HEK293 (cell line): Measurements from ENCODE around the gene SLC22A16.

ENCODE experiments used
- CTCF ChIA-PET: fragments of 350-600 bp; formaldehyde crosslinking; extraction: SDS; loops from one replicate; lab custom pipeline; 2021; ENCODE audit warnings: antibody characterized with exemption; lab: Yijun Ruan, JAX
- POLR2A ChIA-PET: fragments of 300-600 bp; formaldehyde crosslinking; extraction: SDS; loops from one replicate; lab custom pipeline; 2020; ENCODE audit warnings: antibody characterized with exemption, inconsistent platforms; lab: Yijun Ruan, JAX
- H3K27ac ChIP-seq: fragments of 200-500 bp; sonication (Bioruptor generic); 2 replicates; pipeline ENCODE4 v1.5.1; 2014; ENCODE audit warnings: low read depth, low read length, control low read depth, inconsistent platforms; ENCODE audit errors: extremely low read depth
- H3K36me3 ChIP-seq, 2 experiments: fragments of 200-500 bp in 1 of 2; sonication (Bioruptor generic) in 1 of 2; 1 replicate in 1 of 2; 2 replicates in 1 of 2; pipeline ENCODE4 v1.5.1; 2014 to 2017; ENCODE audit warnings: inconsistent platforms in 2 of 2, low read length in 2 of 2; ENCODE audit not compliant: control insufficient read depth in 2 of 2, insufficient read depth in 1 of 2
- H3K4me1 ChIP-seq: fragments of 200-500 bp; sonication (Bioruptor generic); 2 replicates; pipeline ENCODE4 v1.5.1; 2014; ENCODE audit warnings: mild to moderate bottlenecking, low read length, inconsistent platforms; ENCODE audit not compliant: control insufficient read depth, insufficient read depth
- H3K4me3 ChIP-seq: 2 replicates; pipeline ENCODE4 v1.5.1; 2011; ENCODE audit warnings: low read depth, mild to moderate bottlenecking, control low read depth, low read length, moderate library complexity
- H3K9me3 ChIP-seq: fragments of 200-500 bp; sonication (Bioruptor generic); 2 replicates; pipeline ENCODE4 v1.5.1; 2014; ENCODE audit warnings: low read depth, low read length, inconsistent platforms; ENCODE audit not compliant: control insufficient read depth, insufficient read depth
- EGR2 ChIP-seq: fragments of 450-650 bp; formaldehyde crosslinking; IDR thresholded peaks from 2 replicates; pipeline ENCODE4 v1.5.1; 2016; ENCODE audit warnings: low read depth, missing biosample characterization, missing genetic modification characterization
- HOXC10 ChIP-seq: sonication (generic); formaldehyde crosslinking; IDR thresholded peaks from 2 replicates; pipeline ENCODE4 v1.8.1; 2023; ENCODE audit warnings: mild to moderate bottlenecking, missing genetic modification reagents
- KLF9 ChIP-seq: fragments of 450-650 bp; formaldehyde crosslinking; IDR thresholded peaks from 2 replicates; pipeline ENCODE4 v1.5.1; 2016; ENCODE audit warnings: missing biosample characterization, missing genetic modification characterization, low read depth
- OVOL3 ChIP-seq: fragments of 450-650 bp; formaldehyde crosslinking; IDR thresholded peaks from 2 replicates; pipeline ENCODE4 v1.5.1; 2016; ENCODE audit warnings: missing biosample characterization, missing genetic modification characterization
- SCRT1 ChIP-seq: fragments of 450-650 bp; formaldehyde crosslinking; IDR thresholded peaks from 2 replicates; pipeline ENCODE4 v1.5.1; 2016; ENCODE audit warnings: missing biosample characterization, missing genetic modification characterization, borderline replicate concordance
- SP3 ChIP-seq: fragments of 450-650 bp; formaldehyde crosslinking; IDR thresholded peaks from 2 replicates; pipeline ENCODE4 v1.5.1; 2016; ENCODE audit warnings: missing biosample characterization, missing genetic modification characterization
- ZBTB20 ChIP-seq: fragments of 450-650 bp; formaldehyde crosslinking; IDR thresholded peaks from 2 replicates; pipeline ENCODE4 v1.5.1; 2016; ENCODE audit warnings: missing biosample characterization, missing genetic modification characterization
- ZNF335 ChIP-seq: fragments of 450-650 bp; formaldehyde crosslinking; conservative IDR thresholded peaks from 2 replicates; pipeline ENCODE4 v1.5.1; 2016; ENCODE audit warnings: missing biosample characterization, missing genetic modification characterization
- ZNF391 ChIP-seq: fragments of 450-650 bp; formaldehyde crosslinking; IDR thresholded peaks from 2 replicates; pipeline ENCODE4 v1.5.1; 2016; ENCODE audit warnings: low read depth, missing biosample characterization, missing genetic modification characterization, borderline replicate concordance
- ZNF530 ChIP-seq: fragments of 450-650 bp; formaldehyde crosslinking; IDR thresholded peaks from 2 replicates; pipeline ENCODE4 v1.5.1; 2016; ENCODE audit warnings: low read depth, missing biosample characterization, missing genetic modification characterization
- ZNF600 ChIP-seq: fragments of 450-650 bp; formaldehyde crosslinking; IDR thresholded peaks from 2 replicates; pipeline ENCODE4 v1.5.1; 2016; ENCODE audit warnings: missing biosample characterization, missing genetic modification characterization
- ZNF610 ChIP-seq: fragments of 450-650 bp; formaldehyde crosslinking; IDR thresholded peaks from 2 replicates; pipeline ENCODE4 v1.5.1; 2016; ENCODE audit warnings: missing biosample characterization, missing genetic modification characterization, borderline replicate concordance
- ZNF792 ChIP-seq: fragments of 450-650 bp; formaldehyde crosslinking; IDR thresholded peaks from 2 replicates; pipeline ENCODE4 v1.5.1; 2016; ENCODE audit warnings: missing biosample characterization, missing genetic modification characterization
- ZSCAN23 ChIP-seq: fragments of 450-650 bp; formaldehyde crosslinking; IDR thresholded peaks from 2 replicates; pipeline ENCODE4 v1.5.1; 2016; ENCODE audit warnings: missing biosample characterization, missing genetic modification characterization
- TF ChIP-seq, protein P1 (sequence below): fragments of 450-650 bp; formaldehyde crosslinking; IDR thresholded peaks from 2 replicates; pipeline ENCODE4 v1.5.1; 2016; ENCODE audit warnings: missing biosample characterization, missing genetic modification characterization
- TF ChIP-seq, protein P2 (sequence below): fragments of 450-650 bp; formaldehyde crosslinking; optimal IDR thresholded peaks from 2 replicates; pipeline ENCODE3; 2016; ENCODE audit warnings: missing biosample characterization, mild to moderate bottlenecking, missing genetic modification characterization
- TF ChIP-seq, protein P3 (sequence below): fragments of 450-650 bp; formaldehyde crosslinking; conservative IDR thresholded peaks from 2 replicates; pipeline ENCODE4 v1.5.1; 2016; ENCODE audit warnings: low read depth, missing biosample characterization, missing genetic modification characterization
- TF ChIP-seq, protein P4 (sequence below): fragments of 450-650 bp; formaldehyde crosslinking; IDR thresholded peaks from 2 replicates; pipeline ENCODE4 v1.5.1; 2016; ENCODE audit warnings: missing biosample characterization, missing genetic modification characterization
- TF ChIP-seq, protein P5 (sequence below): fragments of 450-650 bp; formaldehyde crosslinking; IDR thresholded peaks from 2 replicates; pipeline ENCODE4 v1.5.1; 2016; ENCODE audit warnings: missing biosample characterization, missing genetic modification characterization
- TF ChIP-seq, protein P6 (sequence below): fragments of 450-650 bp; formaldehyde crosslinking; IDR thresholded peaks from 2 replicates; pipeline ENCODE4 v1.5.1; 2016; ENCODE audit warnings: missing biosample characterization, missing genetic modification characterization
- TF ChIP-seq, protein P7 (sequence below): fragments of 450-650 bp; formaldehyde crosslinking; IDR thresholded peaks from 2 replicates; pipeline ENCODE4 v1.5.1; 2016; ENCODE audit warnings: missing biosample characterization, missing genetic modification characterization

Gene SLC22A16

DNA sequence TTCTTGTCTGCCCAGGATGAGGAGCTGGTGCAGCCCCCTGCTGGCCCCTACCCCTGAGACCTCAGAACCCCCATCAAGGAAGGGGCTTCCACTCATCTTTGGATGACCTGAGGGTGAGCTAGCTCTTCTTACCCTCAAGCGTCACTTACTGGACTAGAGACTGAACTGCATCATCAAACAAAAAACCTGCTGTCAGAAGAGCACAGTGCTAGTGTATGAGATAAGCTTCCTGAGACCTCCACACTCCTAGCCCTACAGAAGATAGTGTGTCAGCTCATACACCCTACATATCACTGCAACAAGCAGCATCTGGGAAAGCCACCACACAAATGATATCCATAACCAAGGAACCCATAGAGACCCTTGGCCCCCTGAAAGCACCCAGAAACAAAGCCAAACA lies 15.0 kb downstream of the SLC22A16 start (continued):
- TF ChIP-seq ZBTB20 (tag by site-specific recombination), result no peak
- TF ChIP-seq HOXC10, result no peak
- TF ChIP-seq EGR2 (tag by site-specific recombination), result no peak

DNA sequence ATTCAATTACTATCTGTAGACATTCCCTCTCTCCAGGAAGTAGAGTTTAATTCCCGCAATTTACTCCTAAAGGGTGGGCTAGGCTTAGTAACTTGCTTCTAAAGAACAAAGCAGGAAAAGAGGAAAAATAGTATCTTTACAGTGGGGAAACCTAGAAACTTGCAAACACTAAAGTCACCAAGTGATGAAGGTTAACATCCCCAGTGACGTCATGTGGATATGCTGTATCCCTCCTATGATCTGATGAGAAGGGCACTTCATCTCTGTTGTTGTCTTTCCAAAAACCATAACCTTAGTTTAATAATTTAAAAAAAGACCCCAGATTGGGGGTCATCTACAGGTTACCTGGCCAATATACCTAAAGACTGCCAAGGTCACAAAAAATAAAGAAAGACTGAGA lies 17.3 kb downstream of the SLC22A16 start:
- ChIA-PET POLR2A (no interaction called here), CTCF (no interaction called here)
- H3K4me3 ChIP-seq, result no peak overlapping the region
- H3K4me1 ChIP-seq, result no peaks in the 10 kb centered on the region
- H3K9me3 ChIP-seq, result no peaks in the 10 kb centered on the region
- no peaks in the 10 kb centered on the region for H3K36me3 ChIP-seq
- no peak overlapping the region for H3K27ac ChIP-seq
- TF ChIP-seq, protein P1, sequence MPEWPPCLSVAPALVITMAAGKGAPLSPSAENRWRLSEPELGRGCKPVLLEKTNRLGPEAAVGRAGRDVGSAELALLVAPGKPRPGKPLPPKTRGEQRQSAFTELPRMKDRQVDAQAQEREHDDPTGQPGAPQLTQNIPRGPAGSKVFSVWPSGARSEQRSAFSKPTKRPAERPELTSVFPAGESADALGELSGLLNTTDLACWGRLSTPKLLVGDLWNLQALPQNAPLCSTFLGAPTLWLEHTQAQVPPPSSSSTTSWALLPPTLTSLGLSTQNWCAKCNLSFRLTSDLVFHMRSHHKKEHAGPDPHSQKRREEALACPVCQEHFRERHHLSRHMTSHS, result no peak
- no peak for TF ChIP-seq ZNF600 (tag by site-specific recombination)
- TF ChIP-seq ZNF335 (tag by site-specific recombination), result no peak
- no peak for TF ChIP-seq ZNF792 (tag by site-specific recombination)
- TF ChIP-seq SP3 (tag by site-specific recombination), result no peak
- TF ChIP-seq ZNF391 (tag by site-specific recombination), result no peak
- no peak for TF ChIP-seq ZNF530 (tag by site-specific recombination)
- no peak for TF ChIP-seq KLF9
- TF ChIP-seq, protein P2, sequence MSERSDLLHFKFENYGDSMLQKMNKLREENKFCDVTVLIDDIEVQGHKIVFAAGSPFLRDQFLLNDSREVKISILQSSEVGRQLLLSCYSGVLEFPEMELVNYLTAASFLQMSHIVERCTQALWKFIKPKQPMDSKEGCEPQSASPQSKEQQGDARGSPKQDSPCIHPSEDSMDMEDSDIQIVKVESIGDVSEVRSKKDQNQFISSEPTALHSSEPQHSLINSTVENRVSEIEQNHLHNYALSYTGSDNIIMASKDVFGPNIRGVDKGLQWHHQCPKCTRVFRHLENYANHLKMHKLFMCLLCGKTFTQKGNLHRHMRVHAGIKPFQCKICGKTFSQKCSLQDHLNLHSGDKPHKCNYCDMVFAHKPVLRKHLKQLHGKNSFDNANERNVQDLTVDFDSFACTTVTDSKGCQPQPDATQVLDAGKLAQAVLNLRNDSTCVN (tag by site-specific recombination), result no peak
- TF ChIP-seq, protein P3, sequence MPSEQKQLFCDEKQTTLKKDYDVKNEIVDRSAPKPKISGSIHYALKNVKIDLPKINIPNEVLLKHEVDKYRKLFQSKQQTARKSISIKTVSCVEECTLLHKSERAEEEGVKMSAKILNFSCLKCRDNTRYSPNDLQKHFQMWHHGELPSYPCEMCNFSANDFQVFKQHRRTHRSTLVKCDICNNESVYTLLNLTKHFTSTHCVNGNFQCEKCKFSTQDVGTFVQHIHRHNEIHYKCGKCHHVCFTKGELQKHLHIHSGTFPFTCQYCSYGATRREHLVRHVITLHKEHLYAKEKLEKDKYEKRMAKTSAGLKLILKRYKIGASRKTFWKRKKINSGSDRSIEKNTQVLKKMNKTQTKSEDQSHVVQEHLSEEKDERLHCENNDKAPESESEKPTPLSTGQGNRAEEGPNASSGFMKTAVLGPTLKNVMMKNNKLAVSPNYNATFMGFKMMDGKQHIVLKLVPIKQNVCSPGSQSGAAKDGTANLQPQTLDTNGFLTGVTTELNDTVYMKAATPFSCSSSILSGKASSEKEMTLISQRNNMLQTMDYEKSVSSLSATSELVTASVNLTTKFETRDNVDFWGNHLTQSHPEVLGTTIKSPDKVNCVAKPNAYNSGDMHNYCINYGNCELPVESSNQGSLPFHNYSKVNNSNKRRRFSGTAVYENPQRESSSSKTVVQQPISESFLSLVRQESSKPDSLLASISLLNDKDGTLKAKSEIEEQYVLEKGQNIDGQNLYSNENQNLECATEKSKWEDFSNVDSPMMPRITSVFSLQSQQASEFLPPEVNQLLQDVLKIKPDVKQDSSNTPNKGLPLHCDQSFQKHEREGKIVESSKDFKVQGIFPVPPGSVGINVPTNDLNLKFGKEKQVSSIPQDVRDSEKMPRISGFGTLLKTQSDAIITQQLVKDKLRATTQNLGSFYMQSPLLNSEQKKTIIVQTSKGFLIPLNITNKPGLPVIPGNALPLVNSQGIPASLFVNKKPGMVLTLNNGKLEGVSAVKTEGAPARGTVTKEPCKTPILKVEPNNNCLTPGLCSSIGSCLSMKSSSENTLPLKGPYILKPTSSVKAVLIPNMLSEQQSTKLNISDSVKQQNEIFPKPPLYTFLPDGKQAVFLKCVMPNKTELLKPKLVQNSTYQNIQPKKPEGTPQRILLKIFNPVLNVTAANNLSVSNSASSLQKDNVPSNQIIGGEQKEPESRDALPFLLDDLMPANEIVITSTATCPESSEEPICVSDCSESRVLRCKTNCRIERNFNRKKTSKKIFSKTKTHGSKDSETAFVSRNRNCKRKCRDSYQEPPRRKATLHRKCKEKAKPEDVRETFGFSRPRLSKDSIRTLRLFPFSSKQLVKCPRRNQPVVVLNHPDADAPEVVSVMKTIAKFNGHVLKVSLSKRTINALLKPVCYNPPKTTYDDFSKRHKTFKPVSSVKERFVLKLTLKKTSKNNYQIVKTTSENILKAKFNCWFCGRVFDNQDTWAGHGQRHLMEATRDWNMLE (tag by site-specific recombination), result no peak
- no peak for TF ChIP-seq ZSCAN23
- no peak for TF ChIP-seq OVOL3 (tag by site-specific recombination)
- TF ChIP-seq, protein P4, sequence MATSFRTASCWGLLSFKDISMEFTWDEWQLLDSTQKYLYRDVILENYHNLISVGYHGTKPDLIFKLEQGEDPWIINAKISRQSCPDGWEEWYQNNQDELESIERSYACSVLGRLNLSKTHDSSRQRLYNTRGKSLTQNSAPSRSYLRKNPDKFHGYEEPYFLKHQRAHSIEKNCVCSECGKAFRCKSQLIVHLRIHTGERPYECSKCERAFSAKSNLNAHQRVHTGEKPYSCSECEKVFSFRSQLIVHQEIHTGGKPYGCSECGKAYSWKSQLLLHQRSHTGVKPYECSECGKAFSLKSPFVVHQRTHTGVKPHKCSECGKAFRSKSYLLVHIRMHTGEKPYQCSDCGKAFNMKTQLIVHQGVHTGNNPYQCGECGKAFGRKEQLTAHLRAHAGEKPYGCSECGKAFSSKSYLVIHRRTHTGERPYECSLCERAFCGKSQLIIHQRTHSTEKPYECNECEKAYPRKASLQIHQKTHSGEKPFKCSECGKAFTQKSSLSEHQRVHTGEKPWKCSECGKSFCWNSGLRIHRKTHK (tag by site-specific recombination), result no peak
- TF ChIP-seq, protein P5, sequence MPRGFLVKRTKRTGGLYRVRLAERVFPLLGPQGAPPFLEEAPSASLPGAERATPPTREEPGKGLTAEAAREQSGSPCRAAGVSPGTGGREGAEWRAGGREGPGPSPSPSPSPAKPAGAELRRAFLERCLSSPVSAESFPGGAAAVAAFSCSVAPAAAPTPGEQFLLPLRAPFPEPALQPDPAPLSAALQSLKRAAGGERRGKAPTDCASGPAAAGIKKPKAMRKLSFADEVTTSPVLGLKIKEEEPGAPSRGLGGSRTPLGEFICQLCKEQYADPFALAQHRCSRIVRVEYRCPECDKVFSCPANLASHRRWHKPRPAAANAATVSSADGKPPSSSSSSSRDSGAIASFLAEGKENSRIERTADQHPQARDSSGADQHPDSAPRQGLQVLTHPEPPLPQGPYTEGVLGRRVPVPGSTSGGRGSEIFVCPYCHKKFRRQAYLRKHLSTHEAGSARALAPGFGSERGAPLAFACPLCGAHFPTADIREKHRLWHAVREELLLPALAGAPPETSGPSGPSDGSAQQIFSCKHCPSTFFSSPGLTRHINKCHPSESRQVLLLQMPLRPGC (tag by site-specific recombination), result no peak
- TF ChIP-seq, protein P6, sequence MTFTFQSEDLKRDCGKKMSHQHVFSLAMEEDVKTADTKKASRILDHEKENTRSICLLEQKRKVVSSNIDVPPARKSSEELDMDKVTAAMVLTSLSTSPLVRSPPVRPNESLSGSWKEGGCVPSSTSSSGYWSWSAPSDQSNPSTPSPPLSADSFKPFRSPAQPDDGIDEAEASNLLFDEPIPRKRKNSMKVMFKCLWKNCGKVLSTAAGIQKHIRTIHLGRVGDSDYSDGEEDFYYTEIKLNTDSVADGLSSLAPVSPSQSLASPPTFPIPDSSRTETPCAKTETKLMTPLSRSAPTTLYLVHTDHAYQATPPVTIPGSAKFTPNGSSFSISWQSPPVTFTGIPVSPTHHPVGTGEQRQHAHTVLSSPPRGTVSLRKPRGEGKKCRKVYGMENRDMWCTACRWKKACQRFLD (tag by site-specific recombination), result no peak
- TF ChIP-seq SCRT1 (tag by site-specific recombination), result no peak
- no peak for TF ChIP-seq ZNF610 (tag by site-specific recombination)
- TF ChIP-seq, protein P7, sequence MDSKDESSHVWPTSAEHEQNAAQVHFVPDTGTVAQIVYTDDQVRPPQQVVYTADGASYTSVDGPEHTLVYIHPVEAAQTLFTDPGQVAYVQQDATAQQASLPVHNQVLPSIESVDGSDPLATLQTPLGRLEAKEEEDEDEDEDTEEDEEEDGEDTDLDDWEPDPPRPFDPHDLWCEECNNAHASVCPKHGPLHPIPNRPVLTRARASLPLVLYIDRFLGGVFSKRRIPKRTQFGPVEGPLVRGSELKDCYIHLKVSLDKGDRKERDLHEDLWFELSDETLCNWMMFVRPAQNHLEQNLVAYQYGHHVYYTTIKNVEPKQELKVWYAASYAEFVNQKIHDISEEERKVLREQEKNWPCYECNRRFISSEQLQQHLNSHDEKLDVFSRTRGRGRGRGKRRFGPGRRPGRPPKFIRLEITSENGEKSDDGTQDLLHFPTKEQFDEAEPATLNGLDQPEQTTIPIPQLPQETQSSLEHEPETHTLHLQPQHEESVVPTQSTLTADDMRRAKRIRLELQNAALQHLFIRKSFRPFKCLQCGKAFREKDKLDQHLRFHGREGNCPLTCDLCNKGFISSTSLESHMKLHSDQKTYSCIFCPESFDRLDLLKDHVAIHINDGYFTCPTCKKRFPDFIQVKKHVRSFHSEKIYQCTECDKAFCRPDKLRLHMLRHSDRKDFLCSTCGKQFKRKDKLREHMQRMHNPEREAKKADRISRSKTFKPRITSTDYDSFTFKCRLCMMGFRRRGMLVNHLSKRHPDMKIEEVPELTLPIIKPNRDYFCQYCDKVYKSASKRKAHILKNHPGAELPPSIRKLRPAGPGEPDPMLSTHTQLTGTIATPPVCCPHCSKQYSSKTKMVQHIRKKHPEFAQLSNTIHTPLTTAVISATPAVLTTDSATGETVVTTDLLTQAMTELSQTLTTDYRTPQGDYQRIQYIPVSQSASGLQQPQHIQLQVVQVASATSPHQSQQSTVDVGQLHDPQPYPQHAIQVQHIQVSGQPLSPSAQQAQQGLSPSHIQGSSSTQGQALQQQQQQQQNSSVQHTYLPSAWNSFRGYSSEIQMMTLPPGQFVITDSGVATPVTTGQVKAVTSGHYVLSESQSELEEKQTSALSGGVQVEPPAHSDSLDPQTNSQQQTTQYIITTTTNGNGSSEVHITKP (tag by site-specific recombination), result no peak
